ENCODE results near the gene FRMD4A. TPM values are rescaled to one million over a fixed set of nuclear protein-coding genes. Genes with fewer than 3 reads are reported as not detected.

FRMD4A gene
- total and polyA plus RNA-seq, 10 of the 15 experiments (the other 5 are each of a cell fraction or from before 2014, with no cell fraction given), result 17.8 to 75.2 (median 39.1) TPM

DNA sequence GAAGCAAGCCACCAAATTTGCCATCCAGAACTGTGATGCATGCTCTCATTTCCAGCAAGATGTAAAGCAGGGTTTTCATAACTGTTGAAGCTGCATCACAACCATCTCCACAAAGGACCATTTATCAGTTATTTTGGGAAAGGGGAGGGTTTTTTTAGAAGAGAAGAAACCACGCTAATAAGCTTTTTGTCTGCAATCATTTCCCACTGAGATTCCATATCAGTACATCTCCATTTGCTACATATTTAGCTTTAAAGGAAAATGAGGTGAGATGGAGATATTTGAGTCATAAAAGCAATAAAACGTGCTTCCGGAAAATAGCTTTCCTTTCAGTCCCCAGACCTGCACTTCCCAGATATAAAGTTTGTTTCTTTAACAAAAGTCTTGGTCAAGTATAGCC, 258.2 kb downstream of the FRMD4A start:
- H3K79me2 ChIP-seq (ENCODE audit: control insufficient read depth, insufficient read depth, low read length), result no peaks in the 10 kb centered on the region
- no peak overlapping the region for H3K9ac ChIP-seq (ENCODE audit: control insufficient read depth, insufficient read depth, low read length)
- TF ChIP-seq MTA3 (IDR thresholded peaks at IDR 0.05; ENCODE audit: borderline replicate concordance, low read length), result no peak
- TF ChIP-seq, protein P1, sequence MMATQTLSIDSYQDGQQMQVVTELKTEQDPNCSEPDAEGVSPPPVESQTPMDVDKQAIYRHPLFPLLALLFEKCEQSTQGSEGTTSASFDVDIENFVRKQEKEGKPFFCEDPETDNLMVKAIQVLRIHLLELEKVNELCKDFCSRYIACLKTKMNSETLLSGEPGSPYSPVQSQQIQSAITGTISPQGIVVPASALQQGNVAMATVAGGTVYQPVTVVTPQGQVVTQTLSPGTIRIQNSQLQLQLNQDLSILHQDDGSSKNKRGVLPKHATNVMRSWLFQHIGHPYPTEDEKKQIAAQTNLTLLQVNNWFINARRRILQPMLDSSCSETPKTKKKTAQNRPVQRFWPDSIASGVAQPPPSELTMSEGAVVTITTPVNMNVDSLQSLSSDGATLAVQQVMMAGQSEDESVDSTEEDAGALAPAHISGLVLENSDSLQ (IDR thresholded peaks at IDR 0.05), result no peak
- TF ChIP-seq, protein P2, sequence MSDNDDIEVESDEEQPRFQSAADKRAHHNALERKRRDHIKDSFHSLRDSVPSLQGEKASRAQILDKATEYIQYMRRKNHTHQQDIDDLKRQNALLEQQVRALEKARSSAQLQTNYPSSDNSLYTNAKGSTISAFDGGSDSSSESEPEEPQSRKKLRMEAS (IDR thresholded peaks at IDR 0.05; ENCODE audit: low read depth, low read length), result no peak
- no peak for TF ChIP-seq KAT2A (conservative IDR thresholded peaks at IDR 0.05; ENCODE audit: control insufficient read depth, low read depth, low read length)
- TF ChIP-seq ZNF207 (IDR thresholded peaks at IDR 0.05; ENCODE audit: borderline replicate concordance), result no peak
- no peak for TF ChIP-seq POLR2AphosphoS5 (IDR thresholded peaks at IDR 0.05; ENCODE audit: low read length)
- TF ChIP-seq CBX5 (IDR thresholded peaks at IDR 0.05; ENCODE audit: low read depth), result no peak
- no peak for TF ChIP-seq HCFC1 (IDR thresholded peaks at IDR 0.05; ENCODE audit: low read length)
- TF ChIP-seq PML (IDR thresholded peaks at IDR 0.05; ENCODE audit: low read length), result no peak
- TF ChIP-seq, protein P3, sequence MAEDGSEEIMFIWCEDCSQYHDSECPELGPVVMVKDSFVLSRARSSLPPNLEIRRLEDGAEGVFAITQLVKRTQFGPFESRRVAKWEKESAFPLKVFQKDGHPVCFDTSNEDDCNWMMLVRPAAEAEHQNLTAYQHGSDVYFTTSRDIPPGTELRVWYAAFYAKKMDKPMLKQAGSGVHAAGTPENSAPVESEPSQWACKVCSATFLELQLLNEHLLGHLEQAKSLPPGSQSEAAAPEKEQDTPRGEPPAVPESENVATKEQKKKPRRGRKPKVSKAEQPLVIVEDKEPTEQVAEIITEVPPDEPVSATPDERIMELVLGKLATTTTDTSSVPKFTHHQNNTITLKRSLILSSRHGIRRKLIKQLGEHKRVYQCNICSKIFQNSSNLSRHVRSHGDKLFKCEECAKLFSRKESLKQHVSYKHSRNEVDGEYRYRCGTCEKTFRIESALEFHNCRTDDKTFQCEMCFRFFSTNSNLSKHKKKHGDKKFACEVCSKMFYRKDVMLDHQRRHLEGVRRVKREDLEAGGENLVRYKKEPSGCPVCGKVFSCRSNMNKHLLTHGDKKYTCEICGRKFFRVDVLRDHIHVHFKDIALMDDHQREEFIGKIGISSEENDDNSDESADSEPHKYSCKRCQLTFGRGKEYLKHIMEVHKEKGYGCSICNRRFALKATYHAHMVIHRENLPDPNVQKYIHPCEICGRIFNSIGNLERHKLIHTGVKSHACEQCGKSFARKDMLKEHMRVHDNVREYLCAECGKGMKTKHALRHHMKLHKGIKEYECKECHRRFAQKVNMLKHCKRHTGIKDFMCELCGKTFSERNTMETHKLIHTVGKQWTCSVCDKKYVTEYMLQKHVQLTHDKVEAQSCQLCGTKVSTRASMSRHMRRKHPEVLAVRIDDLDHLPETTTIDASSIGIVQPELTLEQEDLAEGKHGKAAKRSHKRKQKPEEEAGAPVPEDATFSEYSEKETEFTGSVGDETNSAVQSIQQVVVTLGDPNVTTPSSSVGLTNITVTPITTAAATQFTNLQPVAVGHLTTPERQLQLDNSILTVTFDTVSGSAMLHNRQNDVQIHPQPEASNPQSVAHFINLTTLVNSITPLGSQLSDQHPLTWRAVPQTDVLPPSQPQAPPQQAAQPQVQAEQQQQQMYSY (CRISPR knock-in tag; IDR thresholded peaks at IDR 0.05), result no peak
- no peak for TF ChIP-seq SIX5 (IDR thresholded peaks at IDR 0.05; ENCODE audit: low read depth, low read length, severe bottlenecking)
- FAIRE-seq (no peak), ATAC-seq (no peak), DNase-seq (ENCODE audit: low read depth, low spot score) (no peak)
- no peak overlapping the region for H3K4me2 ChIP-seq (ENCODE audit: control insufficient read depth, insufficient read depth)
- RAD21 ChIA-PET (ENCODE audit: unreplicated experiment), result no interaction called here
- no peak overlapping the region for H3K27ac ChIP-seq (ENCODE audit: control insufficient read depth, insufficient read depth)
- CTCF ChIA-PET, result interaction anchor here (2.1 kb wide), 1 partner anchor 10 kb away, joined by 7 read pairs; no protein-coding TSS in a partner anchor
- H3K4me3 ChIP-seq, result no peak overlapping the region
- in situ Hi-C loops (cut with MboI) (no loop called here), intact Hi-C loops (cut with micrococcal nuclease; ENCODE audit: unreplicated experiment) (no loop called here)
- H3K36me3 ChIP-seq (ENCODE audit: control insufficient read depth in 2 of 2, insufficient read depth in 2 of 2, low read length in 1 of 2), result no peaks in the 10 kb centered on the region
- no peaks in the 10 kb centered on the region for H3K4me1 ChIP-seq (ENCODE audit: control insufficient read depth, insufficient read depth, low read length)
- BruUV-seq (replicated peaks), result no TSS peak
- H3K27me3 ChIP-seq (replicated peaks in 1 of 2; ENCODE audit: control insufficient read depth in 2 of 2, insufficient read depth in 2 of 2, low read length in 1 of 2), result no peaks in the 10 kb centered on the region
- SMC1A ChIA-PET (ENCODE audit: uncharacterized antibody, unreplicated experiment), result interaction anchor here (0.9 to 1.2 kb wide), 3 partner anchors 8 to 14 kb away, joined by 3 read pairs; no protein-coding TSS in a partner anchor
- no peak overlapping the region for H2AFZ ChIP-seq (ENCODE audit: control insufficient read depth, low read depth, low read length)
- no peaks in the 10 kb centered on the region for H4K20me1 ChIP-seq (ENCODE audit: control insufficient read depth, insufficient read depth)
- POLR2A ChIA-PET, result interaction anchor here (0.5 kb wide), 1 partner anchor 1357 kb away, joined by 4 read pairs; no protein-coding TSS in a partner anchor
- no peaks in the 10 kb centered on the region; the same call in 2 of the 3 replicates for H3K9me3 ChIP-seq (replicated peaks; ENCODE audit: control insufficient read depth, insufficient read depth, low read length)
- 32% methylated on average over 3 of the region's 3 CpGs for WGBS (ENCODE audit: insufficient coverage, insufficient replicate concordance, low lambda C conversion rate, missing lambda C conversion rate)

All from GM12878 (cell line).